ENCODE data around the gene SIGLEC9. TPM values are rescaled to one million over a fixed set of nuclear protein-coding genes. Genes with fewer than 3 reads are reported as not detected.

Gene SIGLEC9
- total and polyA plus RNA-seq, 10 of the 15 experiments (the other 5 are each of a cell fraction or from before 2014, with no cell fraction given) = 0.10 TPM; not detected in 9

DNA sequence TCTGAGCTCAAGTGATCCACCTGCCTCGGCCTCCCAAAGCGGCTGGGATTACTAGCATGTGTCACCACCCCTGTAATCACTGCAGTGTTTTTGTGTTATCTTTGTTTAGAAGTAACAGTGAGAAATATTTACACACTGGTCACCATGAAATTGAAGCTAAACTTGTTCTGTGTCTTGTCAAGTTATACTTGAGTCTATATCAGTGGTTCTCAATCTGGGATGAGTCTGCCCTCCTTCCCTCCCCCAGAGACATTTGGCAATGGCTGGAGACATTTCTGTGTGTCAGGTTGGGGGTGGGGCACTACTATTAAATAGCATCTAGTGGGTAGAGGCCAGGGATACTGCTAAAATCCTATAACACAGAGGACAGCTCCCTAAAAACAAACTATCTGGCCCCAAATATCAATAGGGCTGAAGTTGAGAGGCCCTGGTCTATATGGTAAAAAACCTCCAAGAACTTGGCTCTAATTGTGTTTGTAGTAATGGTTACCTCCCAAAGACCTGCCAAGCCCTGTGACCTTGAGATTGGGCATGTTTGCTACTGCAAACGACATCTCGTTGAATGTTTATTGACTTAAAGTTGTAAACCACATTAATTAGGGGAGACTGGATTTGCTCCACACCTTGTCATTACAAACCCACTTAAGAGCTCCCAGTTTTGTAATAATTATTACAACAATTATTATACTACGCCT, 23.4 kb upstream of the SIGLEC9 start:
- Histone ChIP-seq H3K4me1 (ENCODE audit: control insufficient read depth, insufficient read depth, low read length) (no peaks in the 10 kb centered on the region; the same call in 1 of the 2 replicates), H3K79me2 (ENCODE audit: control insufficient read depth, insufficient read depth, low read length) (no peaks in the 10 kb centered on the region), H3K27me3 (replicated peaks in 1 of 2; ENCODE audit: control insufficient read depth in 2 of 2, insufficient read depth in 2 of 2, low read length in 1 of 2) (no peaks in the 10 kb centered on the region), H2AFZ (ENCODE audit: control insufficient read depth, low read depth, low read length) (no peak overlapping the region), H3K4me2 (ENCODE audit: control insufficient read depth, insufficient read depth) (no peak overlapping the region), H3K4me3 (no peak overlapping the region), H3K9ac (ENCODE audit: control insufficient read depth, insufficient read depth, low read length) (no peak overlapping the region), H4K20me1 (ENCODE audit: control insufficient read depth, insufficient read depth) (no peaks in the 10 kb centered on the region; the same call in 1 of the 2 replicates), H3K9me3 (replicated peaks; ENCODE audit: control insufficient read depth, insufficient read depth, low read length) (no peaks in the 10 kb centered on the region), H3K36me3 (ENCODE audit: control insufficient read depth in 2 of 2, insufficient read depth in 2 of 2, low read length in 1 of 2) (peaks cover 8% of the 10 kb centered on the region in 2 experiments; a peak in 3 of 4 replicates), H3K27ac (ENCODE audit: control insufficient read depth, insufficient read depth) (no peak overlapping the region)
- POLR2A ChIA-PET = no interaction called here
- TF ChIP-seq NBN (IDR thresholded peaks at IDR 0.05) (no peak), NFXL1 (IDR thresholded peaks at IDR 0.05; ENCODE audit: borderline replicate concordance) (no peak), SREBF1 (IDR thresholded peaks at IDR 0.05; ENCODE audit: low read length) (no peak), JUND (IDR thresholded peaks at IDR 0.05; ENCODE audit: low read depth, low read length) (no peak), KLF5 (IDR thresholded peaks at IDR 0.05; ENCODE audit: partially characterized antibody) (no peak), ETV6 (conservative IDR thresholded peaks at IDR 0.05 in 1 of 2, IDR thresholded peaks at IDR 0.05 in 1 of 2; ENCODE audit: borderline replicate concordance in 1 of 2, low read depth in 1 of 2) (no peak), ZNF207 (IDR thresholded peaks at IDR 0.05; ENCODE audit: borderline replicate concordance) (no peak), SUPT20H (IDR thresholded peaks at IDR 0.05; ENCODE audit: borderline replicate concordance, control insufficient read depth, low read depth, low read length) (no peak), RB1 (IDR thresholded peaks at IDR 0.05; ENCODE audit: borderline replicate concordance) (no peak), PAX8 (IDR thresholded peaks at IDR 0.05) (no peak), ZNF217 (IDR thresholded peaks at IDR 0.05) (no peak), TBL1XR1 (IDR thresholded peaks at IDR 0.05; ENCODE audit: low read depth, low read length) (no peak), ZNF622 (IDR thresholded peaks at IDR 0.05) (no peak), POLR2AphosphoS2 (IDR thresholded peaks at IDR 0.05; ENCODE audit: low read depth, low read length) (no peak)
- TF ChIP-seq, protein P1, sequence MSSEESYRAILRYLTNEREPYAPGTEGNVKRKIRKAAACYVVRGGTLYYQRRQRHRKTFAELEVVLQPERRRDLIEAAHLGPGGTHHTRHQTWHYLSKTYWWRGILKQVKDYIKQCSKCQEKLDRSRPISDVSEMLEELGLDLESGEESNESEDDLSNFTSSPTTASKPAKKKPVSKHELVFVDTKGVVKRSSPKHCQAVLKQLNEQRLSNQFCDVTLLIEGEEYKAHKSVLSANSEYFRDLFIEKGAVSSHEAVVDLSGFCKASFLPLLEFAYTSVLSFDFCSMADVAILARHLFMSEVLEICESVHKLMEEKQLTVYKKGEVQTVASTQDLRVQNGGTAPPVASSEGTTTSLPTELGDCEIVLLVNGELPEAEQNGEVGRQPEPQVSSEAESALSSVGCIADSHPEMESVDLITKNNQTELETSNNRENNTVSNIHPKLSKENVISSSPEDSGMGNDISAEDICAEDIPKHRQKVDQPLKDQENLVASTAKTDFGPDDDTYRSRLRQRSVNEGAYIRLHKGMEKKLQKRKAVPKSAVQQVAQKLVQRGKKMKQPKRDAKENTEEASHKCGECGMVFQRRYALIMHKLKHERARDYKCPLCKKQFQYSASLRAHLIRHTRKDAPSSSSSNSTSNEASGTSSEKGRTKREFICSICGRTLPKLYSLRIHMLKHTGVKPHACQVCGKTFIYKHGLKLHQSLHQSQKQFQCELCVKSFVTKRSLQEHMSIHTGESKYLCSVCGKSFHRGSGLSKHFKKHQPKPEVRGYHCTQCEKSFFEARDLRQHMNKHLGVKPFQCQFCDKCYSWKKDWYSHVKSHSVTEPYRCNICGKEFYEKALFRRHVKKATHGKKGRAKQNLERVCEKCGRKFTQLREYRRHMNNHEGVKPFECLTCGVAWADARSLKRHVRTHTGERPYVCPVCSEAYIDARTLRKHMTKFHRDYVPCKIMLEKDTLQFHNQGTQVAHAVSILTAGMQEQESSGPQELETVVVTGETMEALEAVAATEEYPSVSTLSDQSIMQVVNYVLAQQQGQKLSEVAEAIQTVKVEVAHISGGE (CRISPR knock-in tag; IDR thresholded peaks at IDR 0.05) = no peak
- TF ChIP-seq, protein P2, sequence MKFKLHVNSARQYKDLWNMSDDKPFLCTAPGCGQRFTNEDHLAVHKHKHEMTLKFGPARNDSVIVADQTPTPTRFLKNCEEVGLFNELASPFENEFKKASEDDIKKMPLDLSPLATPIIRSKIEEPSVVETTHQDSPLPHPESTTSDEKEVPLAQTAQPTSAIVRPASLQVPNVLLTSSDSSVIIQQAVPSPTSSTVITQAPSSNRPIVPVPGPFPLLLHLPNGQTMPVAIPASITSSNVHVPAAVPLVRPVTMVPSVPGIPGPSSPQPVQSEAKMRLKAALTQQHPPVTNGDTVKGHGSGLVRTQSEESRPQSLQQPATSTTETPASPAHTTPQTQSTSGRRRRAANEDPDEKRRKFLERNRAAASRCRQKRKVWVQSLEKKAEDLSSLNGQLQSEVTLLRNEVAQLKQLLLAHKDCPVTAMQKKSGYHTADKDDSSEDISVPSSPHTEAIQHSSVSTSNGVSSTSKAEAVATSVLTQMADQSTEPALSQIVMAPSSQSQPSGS (IDR thresholded peaks at IDR 0.05; ENCODE audit: low read length) = no peak
- TF ChIP-seq, protein P3, sequence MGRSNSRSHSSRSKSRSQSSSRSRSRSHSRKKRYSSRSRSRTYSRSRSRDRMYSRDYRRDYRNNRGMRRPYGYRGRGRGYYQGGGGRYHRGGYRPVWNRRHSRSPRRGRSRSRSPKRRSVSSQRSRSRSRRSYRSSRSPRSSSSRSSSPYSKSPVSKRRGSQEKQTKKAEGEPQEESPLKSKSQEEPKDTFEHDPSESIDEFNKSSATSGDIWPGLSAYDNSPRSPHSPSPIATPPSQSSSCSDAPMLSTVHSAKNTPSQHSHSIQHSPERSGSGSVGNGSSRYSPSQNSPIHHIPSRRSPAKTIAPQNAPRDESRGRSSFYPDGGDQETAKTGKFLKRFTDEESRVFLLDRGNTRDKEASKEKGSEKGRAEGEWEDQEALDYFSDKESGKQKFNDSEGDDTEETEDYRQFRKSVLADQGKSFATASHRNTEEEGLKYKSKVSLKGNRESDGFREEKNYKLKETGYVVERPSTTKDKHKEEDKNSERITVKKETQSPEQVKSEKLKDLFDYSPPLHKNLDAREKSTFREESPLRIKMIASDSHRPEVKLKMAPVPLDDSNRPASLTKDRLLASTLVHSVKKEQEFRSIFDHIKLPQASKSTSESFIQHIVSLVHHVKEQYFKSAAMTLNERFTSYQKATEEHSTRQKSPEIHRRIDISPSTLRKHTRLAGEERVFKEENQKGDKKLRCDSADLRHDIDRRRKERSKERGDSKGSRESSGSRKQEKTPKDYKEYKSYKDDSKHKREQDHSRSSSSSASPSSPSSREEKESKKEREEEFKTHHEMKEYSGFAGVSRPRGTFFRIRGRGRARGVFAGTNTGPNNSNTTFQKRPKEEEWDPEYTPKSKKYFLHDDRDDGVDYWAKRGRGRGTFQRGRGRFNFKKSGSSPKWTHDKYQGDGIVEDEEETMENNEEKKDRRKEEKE (IDR thresholded peaks at IDR 0.05) = no peak
- SMC1A ChIA-PET (ENCODE audit: uncharacterized antibody, unreplicated experiment) = no interaction called here
- DNase-seq (ENCODE audit: low read depth, low spot score) (no peak), FAIRE-seq (no peak), ATAC-seq (no peak)
- in situ Hi-C loops (cut with MboI) (loop anchor here (10.0 kb wide), 1 partner anchor 1077 kb away; the partner anchor contains the start of genes VRK3 and ZNF473), intact Hi-C loops (cut with micrococcal nuclease; ENCODE audit: unreplicated experiment) (no loop called here)
- BruUV-seq (replicated peaks) = TSS peak; percentile 41
- WGBS (ENCODE audit: insufficient coverage, insufficient replicate concordance, low lambda C conversion rate, missing lambda C conversion rate) = 89% methylated on average over 5 of the region's 5 CpGs
- CTCF ChIA-PET = interaction anchor here (0.6 to 0.7 kb wide), 3 partner anchors 67 to 167 kb away, joined by 3 read pairs; no protein-coding TSS in a partner anchor
- RAD21 ChIA-PET (ENCODE audit: unreplicated experiment) = no interaction called here
